GM21576 (cell line): ENCODE data around the gene TMEM91.
A peak's percentile ranks its signal among the peaks of the same experiment; 100 is the strongest.
"Not testable (repeated sequence)": the region's sequence is repeated elsewhere in the genome, so short reads cannot be mapped to it uniquely, and the experiment has no call there.

Experiments used
- ATAC-seq: cut with Tn5 transposase; IDR thresholded peaks from one replicate; pipeline ENCODE4 v1.9.1; 2021; ENCODE audit warnings: mild to moderate bottlenecking, moderate library complexity; ENCODE audit not compliant: unreplicated experiment

Gene TMEM91

DNA sequence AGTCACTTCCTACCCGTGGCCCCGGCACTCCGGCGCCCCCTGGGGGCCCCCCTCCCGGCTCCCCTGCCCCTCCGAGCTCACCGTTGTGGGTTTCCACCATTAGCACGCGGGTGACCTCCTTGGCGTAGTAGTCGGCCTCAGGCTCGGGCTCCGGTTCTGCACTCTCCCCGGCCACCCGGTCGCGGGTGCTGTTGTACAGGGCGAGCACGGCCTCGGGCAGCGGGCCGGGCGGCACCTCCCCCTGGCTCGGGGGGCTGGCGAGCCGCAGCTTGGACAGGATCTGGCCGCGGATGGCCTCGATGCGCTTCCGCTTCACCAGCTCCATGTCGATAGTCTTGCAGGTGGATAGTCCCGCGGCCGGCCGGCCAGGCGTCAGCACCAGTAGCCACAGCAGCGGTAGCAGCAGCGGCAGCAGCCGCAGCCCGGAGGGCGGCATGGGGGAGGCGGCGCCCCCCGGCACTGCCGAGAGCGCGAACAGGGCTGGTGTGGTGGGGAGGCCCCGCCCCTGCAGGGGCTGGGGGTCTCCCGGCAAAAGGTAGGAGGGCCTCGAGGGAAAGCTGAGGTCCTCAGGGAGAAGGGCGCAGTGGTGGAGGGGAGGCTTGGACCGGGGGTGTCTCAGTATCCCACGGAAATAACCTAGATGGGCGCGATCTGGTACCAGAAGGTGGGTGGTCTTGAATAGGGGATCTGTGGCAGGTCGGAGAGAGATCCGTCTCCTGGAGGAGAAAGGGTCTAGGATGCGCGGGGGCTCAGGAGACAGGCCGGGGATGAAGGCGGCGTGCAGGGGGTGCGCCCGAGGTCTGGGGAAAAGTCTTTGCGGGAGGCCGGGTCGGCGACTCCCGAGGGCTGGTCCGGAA lies 23.5 kb upstream of the TMEM91 start:
- ATAC-seq = no peak

DNA sequence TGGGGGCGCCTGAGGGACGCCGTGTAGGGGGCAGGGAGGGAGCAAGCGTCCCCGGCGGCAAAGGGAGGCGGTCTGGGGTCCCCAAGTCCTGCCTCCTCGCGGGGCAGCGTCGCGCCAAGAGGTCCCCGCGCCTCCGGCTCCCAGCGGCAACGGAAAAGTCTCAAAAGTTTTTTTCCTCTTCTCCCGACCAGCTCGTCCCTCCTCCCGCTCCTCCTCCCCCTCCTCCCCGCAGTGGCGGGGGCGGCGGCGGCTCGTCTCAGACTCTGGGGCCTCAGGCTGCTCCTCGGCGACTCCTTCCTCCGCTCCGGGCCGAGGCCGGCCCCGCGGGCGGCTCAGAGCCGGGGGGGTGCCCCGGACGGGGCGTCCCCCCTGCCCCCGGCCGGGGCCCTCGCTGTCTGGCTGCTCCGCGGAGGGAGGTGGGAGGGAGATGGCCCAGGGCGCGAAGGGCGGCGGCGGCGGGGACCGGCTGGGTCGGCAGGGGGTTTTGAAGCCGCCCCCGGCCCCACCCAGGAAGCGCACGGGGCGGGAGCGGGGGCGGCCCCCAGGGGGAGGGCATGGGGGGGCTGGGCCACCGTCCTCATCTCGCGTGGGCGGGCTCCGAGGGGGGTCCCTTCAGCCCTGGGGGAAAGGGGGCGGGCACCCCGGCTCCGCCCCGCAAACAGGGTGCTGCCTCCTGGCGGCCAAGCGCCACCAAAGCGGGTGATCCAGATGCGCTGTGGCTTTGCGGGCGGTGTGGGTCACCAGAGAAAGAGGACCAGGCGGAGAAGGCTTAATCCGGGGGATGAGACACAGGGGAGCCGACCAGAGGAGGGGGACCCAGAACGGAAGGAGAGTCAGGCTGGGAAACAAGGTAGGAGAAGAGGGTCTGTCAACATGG lies 22.6 kb upstream of the TMEM91 start, which contains the start of gene TGFB1:
Gene TGFB1, minus strand, starts transcription at position 457 of the 877 bp plus-strand sequence. CDS start 878 bp downstream, outside the sequence.
- peak; percentile 43 for ATAC-seq

GRCh38 chr19:41354343-41354953 lies 21.9 kb upstream of the TMEM91 start:
- ATAC-seq = no peak

DNA sequence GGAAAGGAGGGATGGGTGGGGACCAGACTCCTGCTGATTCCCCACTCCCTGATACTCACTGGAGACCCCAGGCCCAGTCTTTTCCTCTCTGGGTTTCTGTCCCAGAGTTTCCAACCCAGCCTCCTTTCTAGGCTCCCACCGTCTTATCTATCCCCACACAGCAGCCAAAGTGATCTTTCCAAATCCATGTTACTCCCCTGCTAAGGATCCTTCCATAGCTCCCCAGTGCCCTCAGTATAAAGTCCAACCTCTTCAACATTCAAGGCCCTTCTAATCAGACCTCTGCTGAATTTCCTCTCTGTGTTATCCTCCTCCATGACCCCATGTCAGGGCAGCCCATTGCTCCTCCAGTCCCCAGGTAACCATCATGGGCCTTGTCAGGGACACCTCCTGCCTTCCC lies 21.3 kb upstream of the TMEM91 start:
- ATAC-seq = no peak

DNA sequence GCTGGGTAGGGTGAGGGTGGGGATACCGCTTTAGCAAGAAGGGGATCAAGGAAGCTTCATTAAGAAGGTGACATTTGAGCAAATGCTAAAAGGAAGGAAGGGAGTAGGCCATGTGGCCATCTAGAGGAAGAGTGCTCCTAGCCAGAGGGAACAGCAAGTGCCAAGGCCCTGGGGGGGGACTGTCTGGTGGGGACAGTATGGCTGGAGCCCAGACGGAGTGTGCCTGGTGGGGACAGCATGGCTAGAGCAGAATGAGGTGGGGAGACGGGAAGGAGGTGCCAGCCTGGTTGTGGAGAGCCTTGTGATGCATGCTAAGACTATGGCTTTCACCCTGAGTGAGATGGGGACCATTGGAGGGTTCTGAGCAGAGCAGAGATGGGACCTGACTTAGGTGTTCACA lies 20.5 kb upstream of the TMEM91 start:
- no peak for ATAC-seq

- no peak for ATAC-seq
Measured at GRCh38 chr19:41356984-41357739, 19.2 kb upstream of the TMEM91 start.

GRCh38 chr19:41357746-41358145 lies 18.6 kb upstream of the TMEM91 start:
- ATAC-seq = no peak

- ATAC-seq = no peak
Measured at GRCh38 chr19:41359741-41360140, 16.6 kb upstream of the TMEM91 start.

DNA sequence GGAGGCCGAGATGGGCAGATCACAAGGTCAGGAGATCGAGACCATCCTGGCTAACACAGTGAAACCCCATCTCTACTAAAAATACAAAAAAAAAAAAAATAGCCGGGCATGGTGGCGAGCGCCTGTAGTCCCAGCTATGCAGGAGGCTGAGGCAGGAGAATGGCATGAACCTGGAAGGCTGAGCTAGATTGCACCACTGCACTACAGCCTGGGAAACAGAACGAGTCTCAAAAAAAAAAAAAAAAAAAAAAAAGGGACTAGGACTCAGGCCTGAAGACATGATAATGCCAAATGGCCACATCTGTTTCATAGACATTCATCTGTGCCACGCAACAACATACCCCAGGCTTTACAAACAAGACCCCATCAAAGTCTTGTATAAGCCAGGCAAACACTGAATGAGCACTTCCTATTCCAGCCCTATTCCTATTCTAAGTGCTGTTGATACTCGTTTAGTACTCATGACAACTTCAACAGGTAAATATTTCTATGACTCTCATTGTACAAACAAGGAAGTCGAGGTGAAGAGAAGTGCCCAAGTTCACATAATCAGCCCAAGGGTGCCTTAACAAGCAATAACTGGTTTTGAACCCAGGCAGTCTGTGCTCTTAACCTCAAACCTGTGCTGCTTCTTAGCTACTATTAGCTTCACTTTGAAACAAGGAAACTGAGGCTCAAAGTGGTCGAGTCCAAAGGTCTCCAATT lies 14.0 kb upstream of the TMEM91 start:
- ATAC-seq = no peak

DNA sequence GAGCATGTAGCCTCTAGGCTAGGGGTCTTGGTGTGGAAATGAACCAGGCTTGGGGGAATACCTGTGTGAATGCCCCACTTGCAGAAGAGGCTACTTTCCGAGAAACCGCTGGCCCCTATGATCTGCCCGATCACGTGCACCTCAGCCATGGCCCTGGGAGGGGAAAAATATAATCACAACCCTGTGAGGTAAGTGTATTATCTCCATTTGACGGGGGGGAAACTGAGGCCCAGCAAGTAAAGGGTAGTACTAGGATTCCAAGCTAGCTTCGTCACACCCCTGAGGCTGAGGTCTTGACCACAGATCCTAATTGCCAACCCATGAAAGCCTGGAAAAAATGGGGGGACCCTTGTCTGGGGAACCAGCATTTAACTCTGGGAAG lies 13.0 kb upstream of the TMEM91 start:
- no peak for ATAC-seq

- peak; percentile 84 for ATAC-seq
Measured at GRCh38 chr19:41363753-41364523, 12.4 kb upstream of the TMEM91 start, which contains the start of gene B9D2. Gene B9D2 (minus strand): TSS chr19:41364149. CDS start chr19:41363519, 630 bp downstream.

DNA sequence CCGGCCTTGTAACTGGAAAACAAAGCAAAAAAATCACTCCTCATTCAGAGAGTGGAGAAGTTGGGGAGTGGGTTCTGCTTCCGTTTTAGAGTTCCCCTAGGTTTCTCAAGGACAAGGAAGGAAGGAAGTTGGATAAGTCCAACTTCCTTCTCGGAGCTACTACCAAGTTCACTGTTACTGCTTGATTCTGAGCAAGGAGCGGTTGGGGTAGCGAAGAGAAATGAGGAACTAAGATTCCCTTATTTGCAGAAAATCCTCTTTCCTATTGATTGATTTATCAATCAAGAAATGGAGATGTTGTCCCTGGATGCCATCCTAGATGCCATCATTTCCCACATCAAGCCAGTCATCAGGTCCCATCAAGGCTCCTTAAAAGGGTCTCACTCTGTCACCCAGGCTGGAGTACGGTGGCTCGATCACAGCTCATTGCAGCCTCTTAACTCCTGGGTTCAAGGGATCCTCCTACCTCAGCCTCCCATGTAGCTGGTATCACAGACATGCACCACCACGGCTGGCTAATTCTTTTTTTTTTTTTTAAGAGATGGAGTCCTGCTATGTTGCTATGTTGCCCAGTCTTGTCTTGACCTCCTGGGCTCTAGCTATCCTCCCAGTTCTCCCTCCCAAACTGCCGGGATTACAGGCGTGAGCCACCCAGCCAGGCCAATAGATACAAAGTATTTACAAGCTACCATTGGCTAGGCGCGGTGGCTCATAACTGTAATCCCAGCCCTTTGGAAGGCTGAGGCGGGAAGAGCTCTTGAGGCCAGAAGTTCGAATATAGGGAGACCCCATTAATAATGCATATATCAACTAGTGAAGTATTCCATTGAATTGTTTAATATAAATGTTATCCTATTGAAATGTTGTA lies 11.6 kb upstream of the TMEM91 start:
- no peak for ATAC-seq

DNA sequence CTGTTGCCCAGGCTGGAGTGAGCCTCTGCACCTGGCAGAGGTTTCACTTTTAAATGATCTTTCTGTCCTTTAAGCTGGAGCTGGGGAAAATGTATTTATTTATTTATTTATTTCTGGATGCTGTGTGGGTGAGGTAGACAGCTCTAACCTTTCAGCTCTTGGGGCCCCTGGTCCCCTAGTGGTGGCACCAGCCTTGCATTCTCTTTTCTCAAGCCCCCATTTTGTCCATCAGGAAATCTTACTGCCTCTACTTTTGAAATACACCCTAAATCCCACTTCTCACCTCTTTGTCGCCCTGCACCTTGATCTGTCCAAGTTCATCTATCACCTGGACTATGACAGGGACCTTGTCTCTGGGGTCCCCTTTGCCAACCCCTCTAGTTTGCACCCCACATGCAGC lies 10.2 kb upstream of the TMEM91 start:
- ATAC-seq = no peak

- no peak for ATAC-seq
Measured at GRCh38 chr19:41367848-41368301, 8.5 kb upstream of the TMEM91 start.

DNA sequence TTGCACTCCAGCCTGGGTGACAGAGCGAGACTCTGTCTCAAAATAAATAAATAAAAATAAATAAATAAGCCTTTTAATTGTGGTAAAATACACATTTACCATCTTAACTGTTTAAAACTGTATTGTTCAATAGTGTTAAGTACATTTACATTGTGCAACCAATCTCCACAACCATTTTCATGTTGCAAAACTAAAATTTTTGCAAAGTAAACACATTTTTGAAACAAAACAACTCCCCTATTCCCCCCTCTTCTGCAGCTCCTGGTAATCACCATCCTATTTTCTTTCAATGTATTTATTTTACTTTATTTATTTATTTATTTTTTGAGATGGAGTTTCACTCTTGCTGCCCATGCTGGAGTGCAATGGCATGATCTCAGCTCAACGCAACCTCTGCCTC lies 6.6 kb upstream of the TMEM91 start:
- no peak for ATAC-seq

DNA sequence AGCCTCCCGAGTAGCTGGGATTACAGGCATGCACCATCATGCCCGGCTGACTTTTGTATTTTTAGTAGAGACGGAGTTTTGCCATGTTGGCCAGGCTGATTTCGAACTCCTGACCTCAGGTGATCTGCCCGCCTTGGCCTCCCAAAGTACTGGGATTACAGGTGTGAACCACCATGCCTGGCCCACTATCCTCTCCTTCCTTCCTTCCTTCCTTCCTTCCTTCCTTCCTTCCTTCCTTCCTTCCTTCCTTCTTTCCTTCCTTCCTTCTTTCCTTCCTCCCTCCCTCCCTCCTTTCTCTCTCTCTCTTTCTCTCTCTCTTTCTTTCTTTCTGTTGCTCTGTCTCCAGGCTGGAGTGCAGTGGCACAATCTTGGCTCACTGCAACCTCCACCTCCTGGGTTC lies 5.2 kb upstream of the TMEM91 start:
- not testable (repeated sequence) for ATAC-seq

GRCh38 chr19:41371541-41371940 lies 4.8 kb upstream of the TMEM91 start:
- ATAC-seq = no peak

DNA sequence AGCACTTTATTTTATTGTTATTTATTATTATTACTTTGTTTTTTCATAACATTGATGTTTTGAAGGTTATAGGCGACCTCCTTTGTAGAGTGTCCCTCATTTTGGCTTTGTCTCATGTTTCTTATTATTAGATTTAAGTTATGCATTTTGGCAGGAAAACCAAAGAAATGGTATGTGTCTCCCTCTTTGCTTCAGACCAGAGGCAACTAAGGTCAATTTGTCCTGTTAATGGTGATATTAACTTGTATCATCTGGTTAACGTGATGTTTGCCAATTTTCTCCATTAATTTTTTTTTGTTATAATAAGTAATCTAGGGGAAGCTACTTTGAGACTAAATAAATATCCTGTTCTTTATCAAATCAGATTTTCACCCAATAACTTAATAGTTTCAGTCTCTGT lies 3.8 kb upstream of the TMEM91 start:
- no peak for ATAC-seq
